GM12891 (cell line): Measurements from ENCODE around the gene THUMPD3.
A peak's percentile ranks its signal among the peaks of the same experiment; 100 is the strongest.

ENCODE experiments used
- DNase-seq: peaks from one replicate; pipeline ENCODE4 v3.0.0; 2011; ENCODE audit warnings: low spot score; ENCODE audit not compliant: insufficient read length
- FAIRE-seq: peaks from 2 replicates; lab custom pipeline; 2011; peaks lifted over from hg19 to GRCh38; lab: Jason Lieb, UNC
- PAX5 ChIP-seq: IDR thresholded peaks from 2 replicates; pipeline ENCODE4 v1.6.1; 2011; ENCODE audit warnings: low read length, moderate library complexity, mild to moderate bottlenecking; ENCODE audit not compliant: insufficient read depth, severe bottlenecking
- POLR2A ChIP-seq: IDR thresholded peaks from 2 replicates; pipeline ENCODE4 v1.6.1; 2011; ENCODE audit warnings: low read depth, low read length, control low read depth
- POLR2AphosphoS5 ChIP-seq: IDR thresholded peaks from 2 replicates; pipeline ENCODE4 v1.6.1; 2011; ENCODE audit warnings: low read depth, low read length, control low read depth
- POU2F2 ChIP-seq: IDR thresholded peaks from 2 replicates; pipeline ENCODE4 v1.6.1; 2011; ENCODE audit warnings: low read depth, mild to moderate bottlenecking, control low read depth, low read length, moderate library complexity
- SPI1 ChIP-seq: IDR thresholded peaks from 2 replicates; pipeline ENCODE4 v1.6.1; 2011; ENCODE audit warnings: low read depth, low read length, control low read depth
- TAF1 ChIP-seq: IDR thresholded peaks from 2 replicates; pipeline ENCODE4 v1.6.1; 2011; ENCODE audit warnings: low read depth, low read length, control low read depth

The THUMPD3 gene

DNA sequence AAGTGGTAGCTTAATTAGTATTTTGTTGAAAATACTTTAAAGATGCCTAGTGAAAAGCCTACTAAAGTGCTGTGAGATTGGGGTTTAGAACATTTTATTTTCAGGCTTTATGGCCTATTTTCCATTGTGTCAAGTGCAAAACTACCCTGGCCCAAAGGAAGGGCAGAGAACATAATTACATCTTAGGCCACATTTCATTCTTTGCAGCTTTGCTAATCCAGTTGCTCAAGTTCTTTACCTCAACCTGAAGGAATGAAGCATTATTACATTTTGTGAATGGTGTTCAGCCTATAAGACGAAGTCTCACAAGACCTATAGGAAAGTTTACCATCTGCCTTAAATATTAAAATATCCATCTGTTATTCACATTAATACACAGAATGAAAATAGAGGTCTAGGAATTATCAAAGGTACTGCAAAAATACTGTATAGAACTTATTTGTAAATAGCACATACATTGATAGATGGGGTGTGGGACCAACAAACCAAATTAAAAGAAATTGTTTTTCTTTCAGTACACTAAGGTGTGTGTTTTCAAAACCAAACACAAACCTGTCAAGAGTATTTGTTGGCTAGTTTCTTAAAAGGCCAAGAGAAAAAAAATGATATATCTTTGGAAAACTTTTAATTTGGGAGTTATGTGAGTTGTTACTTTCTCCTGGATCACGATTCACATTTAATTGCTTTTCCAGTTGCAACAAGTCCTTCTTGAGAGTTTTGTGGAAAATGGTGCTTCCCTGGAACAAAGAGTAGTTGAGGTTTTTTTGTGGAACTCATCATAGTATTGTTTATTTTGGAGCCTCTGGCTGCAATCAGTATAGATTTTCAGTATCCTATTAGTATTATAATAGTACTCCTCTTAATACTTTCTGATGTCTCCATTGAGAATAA, 22.6 kb downstream of the THUMPD3 start:
- DNase-seq (no peak), FAIRE-seq (no peak)
- TF ChIP-seq PAX5 = no peak
- TF ChIP-seq TAF1 = no peak
- TF ChIP-seq POU2F2 = no peak
- peak; percentile 53; the same call in 1 of the 2 replicates for TF ChIP-seq POLR2A

DNA sequence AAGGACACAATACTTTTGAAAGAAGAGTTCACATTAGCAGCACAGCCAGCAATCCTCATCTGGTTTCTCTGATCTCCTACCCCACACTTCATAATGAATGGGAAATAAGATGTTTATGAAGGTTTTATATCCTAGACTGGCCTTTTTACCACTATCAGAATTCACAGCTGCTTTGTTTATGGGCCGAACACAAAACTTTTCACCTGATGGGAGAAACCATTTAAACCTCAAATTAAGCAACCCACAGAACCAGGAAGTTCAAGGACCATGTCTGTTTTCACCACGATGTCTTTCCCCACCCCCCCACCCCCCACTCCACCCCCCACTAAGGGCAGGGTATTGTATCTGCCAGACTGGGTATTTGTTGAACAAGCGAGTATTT, 23.2 kb downstream of the THUMPD3 start:
- no peak for FAIRE-seq

DNA sequence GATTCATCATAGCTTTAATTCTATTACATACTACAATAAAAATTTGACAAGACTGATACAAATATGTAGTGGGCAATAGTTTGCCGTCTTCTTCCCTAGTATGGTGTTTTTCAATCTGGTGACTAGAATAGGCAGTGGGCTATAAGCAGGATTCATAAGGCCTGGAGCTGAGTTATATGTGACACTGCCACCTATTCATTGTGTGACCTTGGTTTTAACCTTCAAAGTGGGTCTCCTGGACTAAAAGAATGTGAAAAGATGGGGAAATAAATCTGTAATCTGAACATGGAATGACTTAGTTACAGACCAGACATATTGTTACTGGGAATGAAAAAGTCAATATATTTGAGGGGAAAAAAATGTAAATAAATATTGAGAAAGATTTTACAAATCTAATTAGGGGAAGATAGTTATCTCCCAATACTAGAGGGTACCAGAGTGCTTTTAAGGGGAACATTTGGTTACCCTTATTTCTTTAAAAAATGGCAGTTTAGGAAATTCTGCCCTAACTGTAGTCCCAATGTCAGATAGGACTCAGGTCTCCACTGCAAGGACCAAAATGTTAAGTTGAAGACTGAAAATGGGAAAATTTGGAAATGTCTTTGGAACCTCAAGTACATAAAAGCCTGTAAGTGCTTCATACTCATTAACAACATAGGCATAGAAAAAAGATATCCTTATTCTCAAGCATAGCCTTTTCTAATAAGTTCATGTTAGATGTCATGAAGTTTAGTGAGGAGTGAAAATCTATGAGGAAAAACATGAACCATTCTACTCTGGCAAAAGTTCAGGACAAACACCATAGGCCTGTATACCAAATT, 23.9 kb downstream of the THUMPD3 start:
- TF ChIP-seq SPI1 (no peak), POU2F2 (no peak), PAX5 (no peak), TAF1 (no peak), POLR2AphosphoS5 (no peak; the same call in 1 of the 2 replicates), POLR2A (no peak; the same call in none of the 2 replicates)
- no peak for DNase-seq
- FAIRE-seq = no peak

More for the DNA sequence above, 23.2 kb downstream of the THUMPD3 start:
- DNase-seq = no peak
- TF ChIP-seq POLR2AphosphoS5 (no peak; the same call in 1 of the 2 replicates), POLR2A (0 out of 2 replicates have a peak, but pooled peaks have one; percentile 8), TAF1 (no peak), PAX5 (no peak), POU2F2 (no peak)

DNA sequence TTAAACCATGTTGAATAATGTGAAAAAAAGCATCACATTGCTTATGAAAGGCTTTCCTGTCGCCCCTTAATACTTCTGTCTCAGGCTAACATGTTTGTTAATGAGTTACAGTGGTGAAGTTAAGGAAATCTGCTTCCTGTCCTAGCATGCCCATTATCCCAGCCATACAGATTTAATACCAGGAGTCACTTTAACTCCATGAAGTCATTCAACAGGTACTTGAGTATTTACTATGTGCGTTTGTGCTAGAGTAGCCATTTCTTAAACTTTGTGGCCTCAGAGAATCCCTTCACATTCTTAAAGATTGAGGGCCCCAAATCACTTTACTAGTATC, 24.4 kb downstream of the THUMPD3 start:
- FAIRE-seq (no peak), DNase-seq (no peak)
- TF ChIP-seq POLR2A (no peak), POLR2AphosphoS5 (peak; percentile 45; the same call in 1 of the 2 replicates)

DNA sequence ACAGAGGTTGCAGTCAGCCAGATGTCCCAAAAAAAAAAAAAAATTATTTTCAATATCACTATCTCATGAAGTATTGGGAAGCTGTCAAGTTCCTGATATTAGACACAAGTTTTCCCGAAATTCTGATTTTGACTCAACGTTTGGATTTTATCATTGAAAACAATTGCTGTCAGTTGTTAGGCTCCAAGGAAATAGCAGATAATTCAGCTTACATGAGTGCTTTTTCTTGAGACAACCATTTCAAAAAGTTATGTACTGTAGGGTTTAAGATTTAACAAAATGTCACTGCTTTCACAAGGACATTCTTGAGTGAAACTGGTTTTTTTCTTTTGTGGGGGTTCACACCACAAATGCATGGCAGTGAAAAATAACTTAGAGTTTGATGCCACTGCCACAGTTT, 25.3 kb downstream of the THUMPD3 start:
- FAIRE-seq = no peak

DNA sequence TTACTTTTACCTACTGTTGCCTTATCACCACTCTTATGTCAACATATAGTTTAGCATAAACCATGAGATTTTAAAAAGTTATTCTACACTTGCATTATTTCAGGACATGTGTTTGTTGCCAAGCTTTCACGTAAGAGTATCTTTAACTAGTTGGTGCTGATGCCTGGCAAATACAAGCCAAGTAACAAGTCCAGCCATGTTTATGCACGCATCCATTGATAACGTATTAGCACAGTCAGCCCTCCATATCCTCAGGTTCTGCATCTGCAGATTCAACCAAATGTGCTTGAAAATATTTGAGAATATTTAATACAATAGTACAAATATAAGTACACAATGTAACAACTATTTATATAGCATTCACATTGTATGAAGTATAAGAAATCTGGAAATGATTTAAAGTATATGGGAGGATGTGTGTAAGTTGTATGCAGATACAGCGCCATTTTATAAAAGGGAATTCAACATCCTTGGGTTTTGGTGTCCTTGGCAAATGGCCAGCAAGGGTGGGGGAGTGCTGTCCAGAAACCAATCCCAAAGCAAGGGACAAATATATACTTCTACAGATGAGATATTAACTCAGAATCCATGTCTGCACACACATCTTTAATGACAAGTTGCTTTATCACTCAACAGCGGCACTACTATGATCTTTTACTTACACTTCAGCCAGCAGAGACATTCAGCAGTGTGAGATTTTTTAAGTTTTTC, 25.9 kb downstream of the THUMPD3 start:
- DNase-seq = no peak
- TF ChIP-seq SPI1 = no peak
- no peak for TF ChIP-seq PAX5
- no peak for TF ChIP-seq TAF1
- TF ChIP-seq POU2F2 = no peak
- peak; percentile 61; the same call in 1 of the 2 replicates for TF ChIP-seq POLR2AphosphoS5
- peak; percentile 54; the same call in 1 of the 2 replicates for TF ChIP-seq POLR2A
- peak; percentile 48 for FAIRE-seq

More for the DNA sequence above, 25.3 kb downstream of the THUMPD3 start:
- no peak for DNase-seq
- TF ChIP-seq POLR2A (no peak), POLR2AphosphoS5 (0 out of 2 replicates have a peak, but pooled peaks have one; percentile 49)

DNA sequence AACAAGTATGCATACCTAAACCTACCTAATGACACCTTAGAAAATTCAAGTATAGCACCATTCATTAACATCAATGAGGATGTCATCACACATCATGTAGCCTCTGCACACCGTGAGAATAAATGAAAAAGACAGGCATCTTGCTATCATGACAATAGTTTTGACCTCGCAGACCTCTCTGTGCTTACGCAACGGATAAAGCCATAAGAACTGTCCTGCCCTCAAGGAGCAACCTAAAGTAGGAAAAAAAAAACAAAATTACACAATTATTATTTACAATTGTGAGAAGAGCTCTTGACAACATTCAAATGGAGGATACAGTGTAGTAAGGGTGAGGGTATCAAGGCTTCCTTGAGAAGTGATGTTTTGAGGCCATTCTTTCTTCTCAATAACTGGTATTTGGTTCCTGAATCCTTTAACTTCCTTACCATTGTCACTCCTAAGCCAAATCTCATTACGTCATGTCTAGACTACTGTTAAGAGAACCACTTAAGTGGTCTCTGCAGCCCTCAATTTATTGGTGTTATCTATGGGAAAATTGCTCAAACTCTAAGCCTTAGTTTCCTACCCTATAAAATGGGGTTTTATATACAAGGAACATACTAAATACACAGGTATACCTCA, 27.5 kb downstream of the THUMPD3 start:
- DNase-seq (no peak), FAIRE-seq (no peak)
- TF ChIP-seq TAF1 (no peak), POLR2AphosphoS5 (0 out of 2 replicates have a peak, but pooled peaks have one; percentile 42)

DNA sequence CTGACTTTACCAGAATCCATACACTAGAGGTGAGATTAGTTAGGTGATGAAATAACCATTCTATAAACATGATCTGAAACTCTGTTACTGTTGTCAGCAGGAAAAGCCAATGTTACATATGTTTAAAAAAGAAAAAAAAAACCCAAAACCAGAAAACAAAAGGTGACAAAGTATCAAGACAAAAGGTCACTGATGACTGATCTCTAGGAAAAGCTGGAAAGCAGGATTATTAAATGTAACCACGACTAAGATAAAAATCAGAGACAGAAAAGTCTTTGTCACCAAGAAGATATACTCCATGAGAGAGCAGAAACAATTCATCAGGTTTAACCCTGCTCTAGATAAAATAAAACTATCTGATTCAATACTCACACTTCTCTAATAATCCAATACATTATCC, 29.2 kb downstream of the THUMPD3 start:
- DNase-seq = no peak
- TF ChIP-seq POU2F2 = no peak
- TF ChIP-seq SPI1 = no peak
- no peak for TF ChIP-seq PAX5
- TF ChIP-seq POLR2AphosphoS5 = no peak
- no peak for TF ChIP-seq TAF1
- no peak for TF ChIP-seq POLR2A
- FAIRE-seq = no peak

DNA sequence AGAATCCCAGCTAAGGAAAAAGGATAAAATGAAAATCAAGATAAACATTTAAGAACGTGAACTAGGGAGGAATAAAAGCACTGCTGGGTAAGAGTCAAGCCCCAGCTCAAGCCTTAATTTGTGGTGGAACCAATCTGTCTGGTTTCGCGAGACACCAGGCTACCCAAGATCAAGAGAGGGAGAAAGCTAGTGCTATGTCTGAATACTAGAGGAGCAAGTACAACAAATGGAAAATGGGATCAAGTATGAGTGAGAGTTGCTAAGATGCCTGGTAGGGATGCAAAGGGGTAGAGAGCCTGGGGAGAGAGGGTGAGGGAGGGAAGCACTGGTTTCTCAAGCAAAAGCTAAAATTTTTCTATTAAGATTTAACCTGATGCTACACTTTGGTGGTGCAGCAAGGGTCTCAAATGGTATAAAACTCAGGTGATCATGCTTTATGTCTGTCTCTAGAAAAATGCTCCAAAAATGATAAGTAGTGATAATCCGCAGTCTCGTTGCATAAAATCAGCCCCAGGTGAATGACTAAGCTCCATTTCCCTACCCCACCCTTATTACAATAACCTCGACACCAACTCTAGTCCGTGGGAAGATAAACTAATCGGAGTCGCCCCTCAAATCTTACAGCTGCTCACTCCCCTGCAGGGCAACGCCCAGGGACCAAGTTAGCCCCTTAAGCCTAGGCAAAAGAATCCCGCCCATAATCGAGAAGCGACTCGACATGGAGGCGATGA, 32.9 kb downstream of the THUMPD3 start:
- FAIRE-seq (no peak), DNase-seq (no peak)
- 0 out of 2 replicates have a peak, but pooled peaks have one; percentile 32 for TF ChIP-seq POLR2A
- no peak for TF ChIP-seq POU2F2
- peak; percentile 54; the same call in 1 of the 2 replicates for TF ChIP-seq TAF1
